Omental fat pad (tissue), 4 donors: ENCODE results near the gene MUC4. TPM values are rescaled to one million over a fixed set of nuclear protein-coding genes. Genes with fewer than 3 reads are reported as not detected.
"Not testable (repeated sequence)": the region's sequence is repeated elsewhere in the genome, so short reads cannot be mapped to it uniquely, and the experiment has no call there.

Experiments
- ATAC-seq: fragments of 150-250 bp; one replicate; pipeline ENCODE4 v1.9.1; 2016; ENCODE audit warnings: mild to moderate bottlenecking, moderate library complexity; ENCODE audit not compliant: low FRiP score
- DNase-seq: peaks from one replicate; pipeline ENCODE4 v3.0.0-alpha.2; 2019; ENCODE audit warnings: low spot score
- CTCF ChIP-seq, 3 donors: fragments of 450-650 bp; IDR thresholded peaks; one replicate each; pipeline ENCODE4 v1.5.1; 2016 to 2017; ENCODE audit warnings: antibody characterized with exemption in 3 of 3, mild to moderate bottlenecking in 3 of 3, moderate library complexity in 2 of 3
- total RNA-seq, 4 donors: library from RNA; depleted of rRNA; stranded (reverse); fragments of >200 nt; gene quantifications; one replicate each; pipeline ENCODE4 v1.1.0, GENCODE V29; 2016

MUC4 gene
- total RNA-seq, 4 donors from 2014 or later = 0.09 TPM; not detected in 3

GRCh38 chr3:195802795-195803194 is 8.9 kb downstream of the MUC4 start:
- no peak for TF ChIP-seq CTCF (IDR thresholded peaks at IDR 0.05)
- DNase-seq (no peak), ATAC-seq (no peak)

GRCh38 chr3:195802261-195802701 is 9.4 kb downstream of the MUC4 start:
- ATAC-seq = no peak
- no peak for DNase-seq
- no peak for TF ChIP-seq CTCF (IDR thresholded peaks at IDR 0.05)

GRCh38 chr3:195801251-195802183 is 10.2 kb downstream of the MUC4 start:
- no peak for DNase-seq

GRCh38 chr3:195800240-195800639 is 11.5 kb downstream of the MUC4 start:
- TF ChIP-seq CTCF (IDR thresholded peaks at IDR 0.05) = no peak
- ATAC-seq (no peak), DNase-seq (no peak)

More at GRCh38 chr3:195801251-195802183, 10.2 kb downstream of the MUC4 start:
- ATAC-seq = no peak
- TF ChIP-seq CTCF (IDR thresholded peaks at IDR 0.05) = no peak

- DNase-seq = no peak
- TF ChIP-seq CTCF (IDR thresholded peaks at IDR 0.05) = no peak
- no peak for ATAC-seq
These were observed 14.9 kb downstream of the MUC4 start for GRCh38 chr3:195796795-195797194.

GRCh38 chr3:195794708-195795107 is 17.0 kb downstream of the MUC4 start:
- no peak for TF ChIP-seq CTCF (IDR thresholded peaks at IDR 0.05)
- no peak for DNase-seq
- ATAC-seq = no peak

GRCh38 chr3:195792621-195793020 is 19.1 kb downstream of the MUC4 start:
- ATAC-seq, DNase-seq: not testable (repeated sequence)
